Measurements from ENCODE around the gene CALML4.
"Not testable (repeated sequence)": the region's sequence is repeated elsewhere in the genome, so short reads cannot be mapped to it uniquely, and the experiment has no call there.

DNA sequence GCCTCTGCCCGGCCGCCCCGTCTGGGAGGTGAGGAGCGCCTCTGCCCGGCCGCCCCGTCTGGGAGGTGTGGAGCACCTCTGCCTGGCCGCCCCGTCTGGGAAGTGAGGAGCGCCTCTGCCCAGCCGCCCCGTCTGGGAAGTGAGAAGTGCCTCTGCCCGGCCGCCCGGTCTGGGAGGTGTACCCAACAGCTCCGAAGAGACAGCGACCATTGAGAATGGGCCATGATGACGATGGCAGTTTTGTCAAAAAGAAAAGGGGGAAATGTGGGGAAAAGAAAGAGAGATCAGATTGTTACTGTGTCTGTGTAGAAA, 17.3 kb upstream of the CALML4 start:
- TF ChIP-seq, protein P1, sequence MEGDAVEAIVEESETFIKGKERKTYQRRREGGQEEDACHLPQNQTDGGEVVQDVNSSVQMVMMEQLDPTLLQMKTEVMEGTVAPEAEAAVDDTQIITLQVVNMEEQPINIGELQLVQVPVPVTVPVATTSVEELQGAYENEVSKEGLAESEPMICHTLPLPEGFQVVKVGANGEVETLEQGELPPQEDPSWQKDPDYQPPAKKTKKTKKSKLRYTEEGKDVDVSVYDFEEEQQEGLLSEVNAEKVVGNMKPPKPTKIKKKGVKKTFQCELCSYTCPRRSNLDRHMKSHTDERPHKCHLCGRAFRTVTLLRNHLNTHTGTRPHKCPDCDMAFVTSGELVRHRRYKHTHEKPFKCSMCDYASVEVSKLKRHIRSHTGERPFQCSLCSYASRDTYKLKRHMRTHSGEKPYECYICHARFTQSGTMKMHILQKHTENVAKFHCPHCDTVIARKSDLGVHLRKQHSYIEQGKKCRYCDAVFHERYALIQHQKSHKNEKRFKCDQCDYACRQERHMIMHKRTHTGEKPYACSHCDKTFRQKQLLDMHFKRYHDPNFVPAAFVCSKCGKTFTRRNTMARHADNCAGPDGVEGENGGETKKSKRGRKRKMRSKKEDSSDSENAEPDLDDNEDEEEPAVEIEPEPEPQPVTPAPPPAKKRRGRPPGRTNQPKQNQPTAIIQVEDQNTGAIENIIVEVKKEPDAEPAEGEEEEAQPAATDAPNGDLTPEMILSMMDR (IDR thresholded peaks at IDR 0.05): not testable (repeated sequence)
- TF ChIP-seq EP300, POLR2A (IDR thresholded peaks at IDR 0.05): not testable (repeated sequence)
